Measurements from ENCODE around the gene WIPI1. TPM values are rescaled to one million over a fixed set of nuclear protein-coding genes. Genes with fewer than 3 reads are reported as not detected.

The WIPI1 gene
- total and polyA plus RNA-seq, 2 of the 13 experiments (the other 11 are each of a cell fraction or from before 2014, with no cell fraction given) = 29.4 to 141 TPM

- TF ChIP-seq ZNF512B (CRISPR knock-in tag; IDR thresholded peaks at IDR 0.05; ENCODE audit: borderline replicate concordance) (no peak), POLR2AphosphoS2 (IDR thresholded peaks at IDR 0.05; ENCODE audit: low read depth, low read length) (no peak), ZNF34 (CRISPR knock-in tag; IDR thresholded peaks at IDR 0.05; ENCODE audit: borderline replicate concordance) (no peak), ZNF550 (CRISPR knock-in tag; IDR thresholded peaks at IDR 0.05; ENCODE audit: borderline replicate concordance) (0 out of 2 replicates have a peak, but pooled peaks have one; percentile 8), GPN1 (CRISPR knock-in tag; IDR thresholded peaks at IDR 0.05; ENCODE audit: borderline replicate concordance) (no peak), TARDBP (CRISPR knock-in tag; IDR thresholded peaks at IDR 0.05) (no peak), ARID2 (CRISPR knock-in tag; IDR thresholded peaks at IDR 0.05; ENCODE audit: borderline replicate concordance) (no peak), MTF2 (CRISPR knock-in tag; IDR thresholded peaks at IDR 0.05; ENCODE audit: borderline replicate concordance) (no peak; the same call in 1 of the 2 replicates), PHF20 (CRISPR knock-in tag; IDR thresholded peaks at IDR 0.05) (peak; percentile 45; the same call in 1 of the 2 replicates), ZKSCAN1 (IDR thresholded peaks at IDR 0.05; ENCODE audit: low read length) (no peak), NFATC3 (CRISPR knock-in tag; IDR thresholded peaks at IDR 0.05) (no peak), EEA1 (CRISPR knock-in tag; IDR thresholded peaks at IDR 0.05; ENCODE audit: borderline replicate concordance) (peak; percentile 86; the same call in 1 of the 2 replicates), KDM4B (CRISPR knock-in tag; IDR thresholded peaks at IDR 0.05) (no peak), ZNF431 (CRISPR knock-in tag; IDR thresholded peaks at IDR 0.05; ENCODE audit: borderline replicate concordance, low read depth) (no peak; the same call in 1 of the 2 replicates), ZFX (CRISPR knock-in tag; IDR thresholded peaks at IDR 0.05; ENCODE audit: low read depth) (peak; percentile 65; the same call in 1 of the 2 replicates), ZNF292 (CRISPR knock-in tag; IDR thresholded peaks at IDR 0.05; ENCODE audit: borderline replicate concordance, low read depth) (no peak)
- TF ChIP-seq, protein P1, sequence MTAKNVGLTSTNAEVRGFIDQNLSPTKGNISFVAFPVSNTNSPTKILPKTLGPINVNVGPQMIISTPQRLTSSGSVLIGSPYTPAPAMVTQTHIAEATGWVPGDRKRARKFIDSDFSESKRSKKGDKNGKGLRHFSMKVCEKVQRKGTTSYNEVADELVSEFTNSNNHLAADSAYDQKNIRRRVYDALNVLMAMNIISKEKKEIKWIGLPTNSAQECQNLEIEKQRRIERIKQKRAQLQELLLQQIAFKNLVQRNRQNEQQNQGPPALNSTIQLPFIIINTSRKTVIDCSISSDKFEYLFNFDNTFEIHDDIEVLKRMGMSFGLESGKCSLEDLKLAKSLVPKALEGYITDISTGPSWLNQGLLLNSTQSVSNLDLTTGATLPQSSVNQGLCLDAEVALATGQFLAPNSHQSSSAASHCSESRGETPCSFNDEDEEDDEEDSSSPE (CRISPR knock-in tag; IDR thresholded peaks at IDR 0.05) = no peak
- TF ChIP-seq, protein P2, sequence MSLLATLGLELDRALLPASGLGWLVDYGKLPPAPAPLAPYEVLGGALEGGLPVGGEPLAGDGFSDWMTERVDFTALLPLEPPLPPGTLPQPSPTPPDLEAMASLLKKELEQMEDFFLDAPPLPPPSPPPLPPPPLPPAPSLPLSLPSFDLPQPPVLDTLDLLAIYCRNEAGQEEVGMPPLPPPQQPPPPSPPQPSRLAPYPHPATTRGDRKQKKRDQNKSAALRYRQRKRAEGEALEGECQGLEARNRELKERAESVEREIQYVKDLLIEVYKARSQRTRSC (CRISPR knock-in tag; IDR thresholded peaks at IDR 0.05; ENCODE audit: low read depth) = no peak
- TF ChIP-seq, protein P3, sequence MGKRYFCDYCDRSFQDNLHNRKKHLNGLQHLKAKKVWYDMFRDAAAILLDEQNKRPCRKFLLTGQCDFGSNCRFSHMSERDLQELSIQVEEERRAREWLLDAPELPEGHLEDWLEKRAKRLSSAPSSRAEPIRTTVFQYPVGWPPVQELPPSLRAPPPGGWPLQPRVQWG (CRISPR knock-in tag; IDR thresholded peaks at IDR 0.05; ENCODE audit: borderline replicate concordance, low read depth) = no peak
- TF ChIP-seq, protein P4, sequence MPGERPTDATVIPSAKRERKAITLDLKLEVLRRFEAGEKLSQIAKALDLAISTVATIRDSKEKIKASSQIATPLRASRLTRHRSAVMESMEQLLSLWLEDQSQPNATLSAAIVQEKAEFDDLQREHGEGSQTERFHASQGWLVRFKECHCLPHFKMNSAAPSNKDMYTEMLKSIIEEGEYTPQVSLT (CRISPR knock-in tag; IDR thresholded peaks at IDR 0.05; ENCODE audit: borderline replicate concordance, low read depth) = no peak
- TF ChIP-seq, protein P5, sequence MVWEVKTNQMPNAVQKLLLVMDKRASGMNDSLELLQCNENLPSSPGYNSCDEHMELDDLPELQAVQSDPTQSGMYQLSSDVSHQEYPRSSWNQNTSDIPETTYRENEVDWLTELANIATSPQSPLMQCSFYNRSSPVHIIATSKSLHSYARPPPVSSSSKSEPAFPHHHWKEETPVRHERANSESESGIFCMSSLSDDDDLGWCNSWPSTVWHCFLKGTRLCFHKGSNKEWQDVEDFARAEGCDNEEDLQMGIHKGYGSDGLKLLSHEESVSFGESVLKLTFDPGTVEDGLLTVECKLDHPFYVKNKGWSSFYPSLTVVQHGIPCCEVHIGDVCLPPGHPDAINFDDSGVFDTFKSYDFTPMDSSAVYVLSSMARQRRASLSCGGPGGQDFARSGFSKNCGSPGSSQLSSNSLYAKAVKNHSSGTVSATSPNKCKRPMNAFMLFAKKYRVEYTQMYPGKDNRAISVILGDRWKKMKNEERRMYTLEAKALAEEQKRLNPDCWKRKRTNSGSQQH (CRISPR knock-in tag; IDR thresholded peaks at IDR 0.05; ENCODE audit: low read depth) = no peak
- TF ChIP-seq, protein P6, sequence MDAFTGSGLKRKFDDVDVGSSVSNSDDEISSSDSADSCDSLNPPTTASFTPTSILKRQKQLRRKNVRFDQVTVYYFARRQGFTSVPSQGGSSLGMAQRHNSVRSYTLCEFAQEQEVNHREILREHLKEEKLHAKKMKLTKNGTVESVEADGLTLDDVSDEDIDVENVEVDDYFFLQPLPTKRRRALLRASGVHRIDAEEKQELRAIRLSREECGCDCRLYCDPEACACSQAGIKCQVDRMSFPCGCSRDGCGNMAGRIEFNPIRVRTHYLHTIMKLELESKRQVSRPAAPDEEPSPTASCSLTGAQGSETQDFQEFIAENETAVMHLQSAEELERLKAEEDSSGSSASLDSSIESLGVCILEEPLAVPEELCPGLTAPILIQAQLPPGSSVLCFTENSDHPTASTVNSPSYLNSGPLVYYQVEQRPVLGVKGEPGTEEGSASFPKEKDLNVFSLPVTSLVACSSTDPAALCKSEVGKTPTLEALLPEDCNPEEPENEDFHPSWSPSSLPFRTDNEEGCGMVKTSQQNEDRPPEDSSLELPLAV (CRISPR knock-in tag; conservative IDR thresholded peaks at IDR 0.05; ENCODE audit: low read depth) = no peak
Measured at GRCh38 chr17:68457168-68457538, at the start of gene WIPI1 (continued).

Measured in HepG2 (cell line).